NCI-H187 treated with DMSO at 0.1 percent for 48 hours (cell line): Measurements from ENCODE around the gene CRADD.

Source experiments
- DNase-seq: peaks from one replicate; lab custom pipeline; 2025; lab: John Stamatoyannopoulos, UW

CRADD gene

DNA sequence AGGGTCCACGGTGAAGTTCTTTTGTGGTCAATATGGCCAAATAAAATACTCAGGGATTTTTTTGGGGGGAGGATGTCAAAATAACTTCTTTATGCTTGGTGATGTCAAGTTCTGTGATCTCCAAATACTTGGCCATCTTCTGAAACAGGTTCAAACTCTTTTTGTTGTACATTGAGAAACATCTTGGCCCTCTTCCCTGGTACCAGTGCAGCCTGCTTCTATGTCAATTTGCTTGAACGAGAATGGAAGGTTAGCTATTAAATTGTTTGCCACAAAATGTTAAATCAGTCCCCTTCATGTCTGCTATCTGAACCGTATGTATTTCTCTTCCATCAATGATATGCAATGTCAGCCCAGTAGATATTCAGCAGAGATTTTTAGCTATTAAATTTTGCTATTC lies 6.1 kb upstream of the CRADD start:
- DNase-seq, result no peak

DNA sequence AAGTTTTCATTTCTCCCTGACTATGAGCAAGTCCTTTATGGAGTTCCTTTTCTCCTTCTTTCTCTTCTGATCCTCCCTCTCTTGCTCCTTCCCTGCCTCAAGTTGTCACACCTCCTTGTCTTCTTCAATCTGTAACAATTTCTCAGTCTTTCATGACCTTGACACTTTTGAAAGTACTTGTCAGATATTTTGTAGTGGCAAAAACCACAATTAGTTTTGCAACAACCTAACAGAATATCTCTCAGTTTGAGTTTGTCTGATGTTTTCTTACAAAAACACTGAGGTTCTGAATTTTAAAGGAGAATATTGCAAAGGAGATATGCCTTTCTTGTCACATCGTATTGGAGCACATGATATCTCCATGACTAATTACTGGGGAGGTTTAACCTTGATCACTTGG lies 4.1 kb upstream of the CRADD start:
- DNase-seq, result no peak

GRCh38 chr12:93674386-93674785 lies 2.8 kb upstream of the CRADD start:
- DNase-seq, result no peak

DNA sequence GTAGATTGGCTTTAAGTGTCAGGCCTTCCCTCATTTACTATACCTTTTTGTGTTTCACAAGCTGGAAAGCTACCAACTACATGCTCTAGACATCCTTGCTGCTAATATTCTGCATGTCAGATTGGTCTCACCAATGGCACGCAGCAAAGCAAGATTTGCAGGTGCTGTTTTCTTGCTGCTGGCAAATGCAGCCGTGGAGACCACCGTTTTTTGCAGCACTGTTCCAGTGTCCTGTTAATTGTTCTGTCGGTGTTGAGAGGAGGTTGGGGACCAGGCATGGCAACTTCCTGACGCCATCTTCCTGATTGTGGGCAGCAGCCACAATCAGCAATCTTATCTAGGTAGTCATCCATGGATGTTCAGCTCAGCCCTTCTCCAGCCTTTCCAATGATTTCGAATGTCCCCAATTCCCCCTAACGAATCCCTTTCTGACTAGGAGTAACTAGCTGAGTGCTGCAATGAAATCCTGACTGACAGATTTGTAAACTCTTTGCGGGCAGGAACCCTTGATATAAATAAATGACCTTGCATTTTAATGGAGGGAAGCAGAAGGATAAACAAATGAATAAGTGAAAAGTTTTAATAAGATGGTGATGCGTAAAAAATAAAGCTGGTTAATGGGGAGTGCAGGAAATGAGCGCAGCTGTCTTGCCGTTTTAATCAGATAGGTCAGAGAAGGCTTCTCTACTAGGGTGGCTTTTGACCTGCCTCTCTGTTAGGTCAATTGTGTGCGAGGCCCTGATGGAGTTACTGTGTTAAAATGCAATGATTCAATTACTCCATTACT lies 574 bp upstream of the CRADD start:
- no peak for DNase-seq

GRCh38 chr12:93678779-93679178 lies 1.6 kb downstream of the CRADD start:
- no peak for DNase-seq

DNA sequence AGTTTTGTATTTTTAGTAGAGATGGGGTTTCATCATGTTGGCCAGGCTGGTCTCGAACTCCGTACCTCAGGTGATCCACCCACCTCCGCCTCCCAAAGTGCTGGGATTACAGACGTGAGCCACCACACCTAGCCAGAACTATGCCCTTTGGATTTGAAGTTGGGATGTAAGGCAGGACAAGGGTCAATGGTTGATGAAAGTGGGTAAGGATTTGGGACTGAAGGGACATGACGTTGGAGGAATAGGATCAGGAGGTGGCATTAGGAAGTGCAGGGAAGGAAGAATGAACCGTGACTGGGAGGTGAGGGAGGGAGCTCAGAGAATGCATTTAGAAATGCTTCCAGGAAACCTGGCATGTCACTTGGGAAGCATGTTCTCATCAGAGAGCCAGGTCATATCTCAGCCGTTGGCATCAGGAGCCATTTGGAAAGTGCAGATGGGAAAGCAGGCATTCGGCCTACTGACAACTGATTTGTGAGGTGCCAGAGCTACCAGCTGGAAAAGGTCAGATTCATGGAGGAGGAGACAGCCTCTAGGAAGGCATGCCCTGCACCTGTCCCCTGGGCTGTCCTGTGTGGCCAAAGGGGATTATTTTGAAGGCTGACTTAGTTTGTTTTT lies 2.2 kb downstream of the CRADD start:
- DNase-seq, result no peak

- DNase-seq, result no peak
Observed at GRCh38 chr12:93680006-93680405, 2.8 kb downstream of the CRADD start.

DNA sequence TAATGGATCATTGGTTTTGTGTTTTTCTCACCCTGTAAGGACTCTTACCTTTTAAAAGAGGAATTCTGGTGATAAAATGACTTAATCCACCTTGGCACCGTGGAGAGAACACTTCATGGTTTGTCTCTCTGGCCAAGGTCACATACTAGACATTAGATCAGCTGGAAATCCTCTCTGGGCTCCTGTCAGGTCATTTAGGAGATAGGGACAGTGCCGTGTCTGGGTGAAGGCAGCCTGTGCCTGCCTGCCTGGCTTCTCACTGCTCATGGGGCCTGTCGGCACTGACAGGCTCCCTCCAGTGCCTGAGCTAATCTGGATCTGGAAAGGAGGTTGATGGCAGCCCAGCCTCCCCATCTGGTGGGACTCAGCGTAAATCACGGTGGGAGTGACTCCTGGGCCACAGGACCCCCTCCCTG lies 5.7 kb downstream of the CRADD start:
- no peak for DNase-seq

- no peak for DNase-seq
Observed at GRCh38 chr12:93683410-93683809, 6.2 kb downstream of the CRADD start.

DNA sequence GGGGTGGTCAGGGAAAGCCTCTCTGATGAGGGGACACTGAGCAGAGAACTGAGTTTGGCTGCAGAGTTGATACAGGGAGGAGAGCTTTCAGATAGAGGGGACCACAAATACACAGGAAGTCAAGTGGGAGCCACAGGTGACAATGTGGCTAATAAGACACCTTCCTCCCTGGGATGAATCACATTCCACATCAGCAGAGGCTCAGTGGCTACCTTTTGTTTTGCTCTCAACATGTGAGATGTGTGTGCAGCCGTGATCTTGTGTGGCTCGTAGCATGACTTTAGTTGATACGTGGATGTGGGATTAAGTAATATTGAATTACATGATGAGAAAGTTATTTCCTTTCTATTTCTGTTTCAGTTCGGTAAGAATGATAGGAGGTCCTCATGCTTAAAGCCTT lies 7.5 kb downstream of the CRADD start:
- no peak for DNase-seq

GRCh38 chr12:93686572-93687356 lies 9.6 kb downstream of the CRADD start:
- DNase-seq, result no peak

DNA sequence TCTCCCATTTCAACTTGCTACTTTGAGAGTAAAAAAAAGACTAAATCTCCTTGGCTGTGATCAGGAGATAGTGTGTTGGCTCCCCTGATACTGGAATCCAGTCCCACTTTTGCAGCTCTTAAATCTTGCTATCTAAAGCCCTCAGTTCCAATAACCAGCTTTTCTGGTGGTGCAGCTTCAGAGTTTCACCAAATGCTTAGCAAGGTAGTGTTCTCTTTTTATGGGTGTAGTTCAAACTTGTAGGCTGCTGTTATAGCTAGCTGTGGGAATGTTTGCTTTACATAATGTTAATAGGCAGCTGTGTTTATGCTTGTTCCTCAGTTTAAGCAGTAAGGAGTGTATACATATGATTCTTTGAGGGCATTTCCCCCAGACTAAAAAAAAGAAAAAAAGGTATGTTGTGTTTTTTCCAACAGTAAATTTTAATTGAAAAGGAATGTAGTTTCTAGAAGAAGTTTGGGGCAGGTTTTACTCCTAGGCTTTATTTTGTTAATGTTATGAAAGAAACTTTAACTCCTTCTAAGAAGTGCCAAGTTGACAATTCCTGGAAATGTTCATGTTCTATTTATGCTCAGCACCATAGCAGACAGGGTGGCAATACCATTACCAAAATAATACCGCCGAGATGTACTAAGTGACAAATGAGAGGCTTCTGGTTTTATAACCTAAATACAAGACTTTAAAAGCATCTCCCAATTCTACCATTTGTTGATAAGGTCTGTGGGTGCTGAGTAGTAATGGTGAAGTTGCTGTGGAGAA lies 12.1 kb downstream of the CRADD start:
- no peak for DNase-seq

DNA sequence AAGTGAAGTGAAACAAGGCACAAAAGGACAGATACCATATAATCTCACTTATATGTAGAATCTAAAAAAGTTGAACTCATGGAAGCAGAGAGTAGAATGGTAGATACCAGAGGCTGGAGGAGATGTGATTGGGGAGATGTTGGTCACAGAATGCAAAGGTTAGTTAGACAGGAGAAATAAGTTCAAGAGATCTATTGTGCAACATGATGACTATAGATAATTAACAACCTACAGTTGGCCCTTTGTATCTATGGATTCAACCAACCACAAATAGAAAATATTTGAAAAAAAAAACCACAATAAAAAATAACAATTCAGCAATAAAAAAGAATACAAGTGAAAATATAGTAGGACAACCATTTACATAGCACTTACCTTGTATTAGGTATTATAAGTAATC lies 19.3 kb downstream of the CRADD start:
- DNase-seq, result no peak

GRCh38 chr12:93698307-93699092 lies 21.3 kb downstream of the CRADD start:
- DNase-seq, result no peak

DNA sequence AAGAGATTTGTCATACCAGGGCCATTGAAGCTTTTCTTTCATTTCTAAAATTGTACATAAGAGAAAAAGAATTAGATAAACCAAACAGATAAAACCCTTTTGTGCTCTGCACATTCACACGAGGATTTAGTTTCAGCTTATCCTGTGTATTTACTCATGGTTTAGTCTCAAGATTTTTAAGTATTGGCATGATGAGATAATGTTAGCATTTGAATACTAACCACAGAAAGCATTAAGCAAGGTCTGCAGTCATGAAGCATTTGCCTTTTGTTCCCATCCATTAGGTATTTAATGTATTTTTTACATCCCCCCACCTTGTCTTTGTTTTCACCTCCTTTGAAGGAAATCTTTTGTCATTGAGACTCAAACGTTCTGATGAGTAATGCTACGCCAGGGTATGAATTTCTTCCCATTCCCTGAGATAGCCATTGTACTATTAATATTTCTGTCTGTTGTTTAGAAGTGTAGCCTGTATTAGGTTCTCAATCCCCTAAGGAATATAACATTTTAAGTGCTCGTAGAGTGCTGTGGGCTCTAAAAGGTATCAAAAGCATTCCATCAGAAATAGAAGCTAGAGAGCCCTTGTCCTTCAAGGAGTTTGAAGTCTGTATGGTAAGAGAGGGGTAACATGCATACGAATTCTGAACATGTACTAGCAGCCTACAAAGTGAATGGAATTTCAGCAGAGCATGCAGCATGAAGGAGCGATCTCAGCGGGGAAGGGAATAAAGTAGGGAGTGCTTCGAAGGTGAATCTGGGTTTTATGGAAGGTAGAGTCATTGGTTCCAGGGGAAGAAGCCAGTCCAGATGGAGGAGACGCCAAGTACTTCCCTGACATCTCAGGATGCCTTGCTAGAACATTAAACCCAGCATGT lies 22.3 kb downstream of the CRADD start:
- DNase-seq, result peak; percentile 98

DNA sequence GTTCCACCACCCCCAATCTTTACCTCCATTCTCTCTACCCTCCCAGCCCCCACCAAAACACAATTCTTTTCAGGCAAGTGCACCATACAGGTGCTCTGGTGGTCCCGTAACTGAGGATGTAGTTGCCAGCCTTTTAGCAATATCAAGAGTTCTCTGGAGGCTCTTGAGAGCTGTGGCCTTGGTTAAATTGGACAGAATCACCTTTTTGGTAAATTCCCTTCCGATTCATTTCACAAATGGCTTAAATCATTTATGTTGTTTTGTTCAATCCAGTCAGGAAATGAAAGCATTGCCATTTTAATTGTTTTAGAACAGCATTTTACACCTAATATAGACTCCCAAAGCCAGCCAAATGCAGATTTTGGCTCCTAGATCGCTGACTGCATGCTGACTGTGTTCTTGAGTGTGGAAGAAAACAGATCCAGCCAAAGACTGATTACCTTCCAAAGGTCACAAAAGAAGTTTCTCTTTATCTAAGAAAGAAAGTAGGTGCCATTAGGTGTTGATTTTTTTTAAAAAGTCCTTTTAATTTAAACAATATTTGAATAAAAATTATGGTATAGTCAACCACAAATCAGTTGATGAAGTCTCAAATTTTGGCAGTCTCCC lies 25.6 kb downstream of the CRADD start:
- DNase-seq, result no peak

GRCh38 chr12:93704122-93704521 lies 26.9 kb downstream of the CRADD start:
- DNase-seq, result no peak

GRCh38 chr12:93704625-93705024 lies 27.4 kb downstream of the CRADD start:
- no peak for DNase-seq

GRCh38 chr12:93705237-93705636 lies 28.1 kb downstream of the CRADD start:
- DNase-seq, result no peak

DNA sequence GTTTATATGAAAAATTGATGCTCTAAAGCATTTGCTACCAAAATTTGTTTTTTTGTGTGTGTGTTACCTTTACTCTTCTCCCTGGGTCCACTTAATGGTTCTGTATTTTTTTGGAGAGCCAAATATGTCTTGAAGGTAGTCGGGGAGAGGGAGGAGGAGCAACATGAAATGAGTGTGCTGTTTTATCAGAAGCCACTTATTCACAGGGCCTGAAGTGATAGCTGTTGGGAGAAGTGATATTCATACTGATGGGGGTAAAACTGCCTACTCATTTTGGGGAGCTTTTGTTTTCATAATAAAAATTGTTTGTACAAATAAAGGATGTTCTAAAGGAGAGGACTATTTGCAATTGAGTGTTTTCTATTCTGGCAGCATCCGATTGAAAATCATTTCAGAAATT lies 29.2 kb downstream of the CRADD start:
- no peak for DNase-seq
